K562 (cell line): Measurements from ENCODE around the gene SPRR3. TPM values are rescaled to one million over a fixed set of nuclear protein-coding genes. Genes with fewer than 3 reads are reported as not detected.

Source experiments
- C11orf30 ChIP-seq: fragments of 450-650 bp; IDR thresholded peaks from 2 replicates; pipeline ENCODE4 v1.6.1; 2016; ENCODE audit warnings: low read depth, mild to moderate bottlenecking
- CEBPG ChIP-seq, 3 experiments: fragments of 200-800 bp in 1 of 3; sonication (Bioruptor generic) in 1 of 3; sonication (generic) in 1 of 3; formaldehyde crosslinking in 1 of 3; IDR thresholded peaks in 2 of 3; conservative IDR thresholded peaks in 1 of 3; 2 replicates each; pipeline versions ENCODE4 v1.6.1 to v1.8.0; 2016 to 2022; ENCODE audit warnings: missing compliant biosample characterization in 2 of 3, missing genetic modification characterization in 2 of 3, mild to moderate bottlenecking in 1 of 3, missing genetic modification reagents in 1 of 3
- CREM ChIP-seq: IDR thresholded peaks from 2 replicates; pipeline ENCODE4 v1.6.1; 2014; ENCODE audit warnings: antibody characterized with exemption, low read depth
- DIDO1 ChIP-seq: fragments of 450-650 bp; IDR thresholded peaks from 2 replicates; pipeline ENCODE4 v1.6.1; 2016; ENCODE audit warnings: low read depth, missing biosample characterization, missing genetic modification characterization
- L3MBTL2 ChIP-seq: fragments of 450-650 bp; IDR thresholded peaks from 2 replicates; pipeline ENCODE4 v1.6.1; 2016; ENCODE audit warnings: mild to moderate bottlenecking, moderate library complexity
- MGA ChIP-seq: fragments of 450-650 bp; IDR thresholded peaks from 2 replicates; pipeline ENCODE4 v1.6.1; 2016; ENCODE audit warnings: mild to moderate bottlenecking, moderate library complexity
- NFE2 ChIP-seq: IDR thresholded peaks from 2 replicates; pipeline ENCODE4 v1.6.1; 2014; ENCODE audit warnings: antibody characterized with exemption, low read depth
- SMAD3 ChIP-seq: fragments of 450-650 bp; formaldehyde crosslinking; conservative IDR thresholded peaks from 2 replicates; pipeline ENCODE4 v1.4.0; 2020; ENCODE audit warnings: mild to moderate bottlenecking
- SMAD4 ChIP-seq: fragments of 250-450 bp; sonication (Bioruptor Pico); conservative IDR thresholded peaks from 2 replicates; pipeline ENCODE4 v1.8.0; 2021; ENCODE audit warnings: inconsistent platforms, mild to moderate bottlenecking, moderate library complexity
- TRIM24 ChIP-seq, 2 experiments: fragments of 450-650 bp; IDR thresholded peaks; 2 replicates each; pipeline ENCODE4 v1.6.1; 2016
- YY1 ChIP-seq, 3 experiments: IDR thresholded peaks; 2 replicates each; pipeline ENCODE4 v1.6.1; 2011; ENCODE audit warnings: low read length in 2 of 3, mild to moderate bottlenecking in 2 of 3, moderate library complexity in 2 of 3, borderline replicate concordance in 1 of 3, control low read depth in 1 of 3, low read depth in 1 of 3; ENCODE audit not compliant: insufficient read depth in 3 of 3, insufficient replicate concordance in 2 of 3, control insufficient read depth in 1 of 3, insufficient read length in 1 of 3; ENCODE audit errors: extremely low read depth in 1 of 3
- ZNF589 ChIP-seq: fragments of 200-800 bp; sonication (Bioruptor generic); IDR thresholded peaks from 2 replicates; pipeline ENCODE4 v1.6.1; 2016; ENCODE audit warnings: low read depth, missing genetic modification characterization, missing compliant biosample characterization
- polyA plus RNA-seq, 8 experiments: library from polyadenylated mRNA; depleted of rRNA in 4 of 8; stranded (reverse) in 5 of 8; unstranded in 3 of 8; fragments of >200 nt; fragmentation: Nextera tagmentation in 2 of 8; fragmentation: Illumina TruSeq in 1 of 8; extraction: Ambion mirVana in 2 of 8; extraction: Trizol in 1 of 8; gene quantifications; 2 replicates each; pipeline versions ENCODE4 v1.2.1 to v1.2.3, GENCODE V29; 2011 to 2014; ENCODE audit warnings: inconsistent platforms in 1 of 8, missing spikeins in 1 of 8
- total RNA-seq, 7 experiments: library from RNA; depleted of rRNA in 6 of 7; stranded (reverse); fragments of >200 nt in 6 of 7; fragmentation: Illumina TruSeq in 2 of 7; extraction: Trizol in 2 of 7; gene quantifications; 2 replicates each; pipeline versions ENCODE4 v1.2.1 to v1.2.3, GENCODE V29; 2011 to 2021; ENCODE audit warnings: low replicate concordance in 1 of 7
- TF ChIP-seq, protein P1 (sequence below), 2 experiments: fragments of 450-650 bp in 1 of 2; sonication (generic) in 1 of 2; formaldehyde crosslinking in 1 of 2; IDR thresholded peaks in 1 of 2; conservative IDR thresholded peaks in 1 of 2; 2 replicates each; pipeline versions ENCODE4 v1.6.1 to v1.8.1; 2016 to 2023; ENCODE audit warnings: mild to moderate bottlenecking in 2 of 2, moderate library complexity in 2 of 2, inconsistent platforms in 1 of 2, missing genetic modification reagents in 1 of 2

SPRR3 gene
- total and polyA plus RNA-seq, 9 of the 15 experiments (the other 6 are each of a cell fraction or from before 2014, with no cell fraction given): not detected

DNA sequence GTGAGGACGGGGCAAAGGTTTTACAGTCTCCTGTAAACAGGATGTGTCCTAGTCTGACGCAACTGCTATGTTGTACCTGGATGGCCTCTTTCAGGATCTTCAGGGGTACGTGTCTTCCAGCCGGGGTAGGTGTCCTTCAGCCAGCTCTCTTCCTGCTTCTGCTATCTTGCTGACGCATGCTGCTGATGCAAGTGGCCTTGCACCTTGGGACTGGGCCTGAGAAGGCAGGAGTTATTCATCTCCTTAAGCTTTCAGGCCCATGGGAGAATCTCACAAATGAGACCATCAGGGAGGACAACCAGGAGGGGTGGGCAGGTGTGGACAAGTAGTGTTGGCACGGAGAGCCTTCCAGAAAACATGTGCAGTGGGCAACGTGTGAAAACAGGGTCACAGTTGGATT is 21.6 kb downstream of the SPRR3 start (continued):
- TF ChIP-seq MGA: peak; percentile 66
- TF ChIP-seq, protein P1, sequence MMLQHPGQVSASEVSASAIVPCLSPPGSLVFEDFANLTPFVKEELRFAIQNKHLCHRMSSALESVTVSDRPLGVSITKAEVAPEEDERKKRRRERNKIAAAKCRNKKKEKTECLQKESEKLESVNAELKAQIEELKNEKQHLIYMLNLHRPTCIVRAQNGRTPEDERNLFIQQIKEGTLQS (IDR thresholded peaks at IDR 0.05): peak; percentile 82
- TF ChIP-seq, protein P1 (CRISPR knock-in tag; conservative IDR thresholded peaks at IDR 0.05): no peak
- peak in 1 of 3 experiments; percentile 15 for TF ChIP-seq YY1 (IDR thresholded peaks at IDR 0.05; ENCODE audit: borderline replicate concordance in 1 of 3, control insufficient read depth in 1 of 3, extremely low read depth in 1 of 3, insufficient read depth in 3 of 3, insufficient read length in 1 of 3, insufficient replicate concordance in 2 of 3, low read depth in 1 of 3, low read length in 2 of 3)
- 0 out of 2 replicates have a peak, but pooled peaks have one; percentile 29 for TF ChIP-seq NFE2
- TF ChIP-seq ZNF589 (CRISPR knock-in tag): peak; percentile 56; the same call in 1 of the 2 replicates
- TF ChIP-seq DIDO1 (tag): no peak
- peak; percentile 56; the same call in 1 of the 2 replicates for TF ChIP-seq L3MBTL2
- peak; percentile 29; the same call in 1 of the 2 replicates for TF ChIP-seq CREM
- peak in 1 of 2 experiments; percentile 23; a peak in 1 of 4 replicates for TF ChIP-seq TRIM24 (IDR thresholded peaks at IDR 0.05)
- TF ChIP-seq C11orf30: peak; percentile 52; the same call in 1 of the 2 replicates
- no peak for TF ChIP-seq CEBPG (CRISPR knock-in tag; IDR thresholded peaks at IDR 0.05)
- peak in 1 of 2 experiments; percentile 41; a peak in 1 of 4 replicates for TF ChIP-seq CEBPG (tag; conservative IDR thresholded peaks at IDR 0.05 in 1 of 2, IDR thresholded peaks at IDR 0.05 in 1 of 2)
- TF ChIP-seq SMAD3 (CRISPR knock-in tag): no peak
- TF ChIP-seq SMAD4 (CRISPR knock-in tag): peak; percentile 37; the same call in 1 of the 2 replicates
